ENCODE measurements around the gene CGB3.

Gene CGB3

DNA sequence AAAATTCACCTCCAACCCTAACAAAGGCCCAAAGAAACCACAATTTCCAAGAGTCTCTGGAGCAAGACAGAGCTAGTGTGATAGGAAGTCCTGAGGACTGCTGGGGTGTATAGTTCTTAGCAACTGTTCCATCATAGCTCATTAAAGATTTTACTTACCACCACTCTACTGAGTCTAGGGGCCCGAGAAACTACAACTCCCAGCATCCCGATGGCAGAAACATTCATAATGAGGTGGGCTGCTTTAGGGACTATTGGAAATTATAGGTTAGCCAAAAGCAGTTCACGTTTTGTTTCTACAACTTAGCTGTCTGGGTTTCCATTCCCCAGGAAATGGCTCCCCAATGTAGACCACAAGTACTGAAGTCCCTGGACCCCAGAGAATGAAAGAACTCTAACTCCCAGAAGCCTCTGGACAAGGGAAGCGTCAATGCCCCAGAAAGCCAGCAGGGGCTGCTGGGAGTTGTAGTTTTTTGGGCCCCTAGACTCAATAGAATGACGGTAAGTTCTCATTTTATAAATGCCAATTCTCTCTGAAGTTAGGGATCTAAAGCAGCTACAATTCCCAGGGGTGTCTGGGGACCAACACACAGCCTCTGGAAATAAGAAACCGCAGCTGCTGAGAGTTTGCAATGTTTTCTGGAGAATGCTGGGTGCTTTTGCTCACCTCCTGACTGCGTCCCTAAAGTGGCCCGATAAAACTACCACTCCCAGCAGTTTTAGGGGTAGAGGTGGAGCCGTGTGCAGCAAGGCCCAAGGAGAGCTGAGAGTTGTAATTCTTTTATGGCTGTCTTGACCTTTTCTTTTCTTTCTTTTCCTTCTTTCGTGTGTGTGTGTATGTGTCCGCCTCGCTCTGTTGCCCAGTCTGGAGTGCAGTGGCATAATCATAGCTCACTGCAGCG is 47.9 kb downstream of the CGB3 start:
- in situ Hi-C loops (cut with HindIII; ENCODE audit: low pct_ligation_motif_present, low sequenced_read_pairs) = no loop called here
- no peaks in the 10 kb centered on the region for H3K27me3 ChIP-seq (replicated peaks)
- TF ChIP-seq, protein P1, sequence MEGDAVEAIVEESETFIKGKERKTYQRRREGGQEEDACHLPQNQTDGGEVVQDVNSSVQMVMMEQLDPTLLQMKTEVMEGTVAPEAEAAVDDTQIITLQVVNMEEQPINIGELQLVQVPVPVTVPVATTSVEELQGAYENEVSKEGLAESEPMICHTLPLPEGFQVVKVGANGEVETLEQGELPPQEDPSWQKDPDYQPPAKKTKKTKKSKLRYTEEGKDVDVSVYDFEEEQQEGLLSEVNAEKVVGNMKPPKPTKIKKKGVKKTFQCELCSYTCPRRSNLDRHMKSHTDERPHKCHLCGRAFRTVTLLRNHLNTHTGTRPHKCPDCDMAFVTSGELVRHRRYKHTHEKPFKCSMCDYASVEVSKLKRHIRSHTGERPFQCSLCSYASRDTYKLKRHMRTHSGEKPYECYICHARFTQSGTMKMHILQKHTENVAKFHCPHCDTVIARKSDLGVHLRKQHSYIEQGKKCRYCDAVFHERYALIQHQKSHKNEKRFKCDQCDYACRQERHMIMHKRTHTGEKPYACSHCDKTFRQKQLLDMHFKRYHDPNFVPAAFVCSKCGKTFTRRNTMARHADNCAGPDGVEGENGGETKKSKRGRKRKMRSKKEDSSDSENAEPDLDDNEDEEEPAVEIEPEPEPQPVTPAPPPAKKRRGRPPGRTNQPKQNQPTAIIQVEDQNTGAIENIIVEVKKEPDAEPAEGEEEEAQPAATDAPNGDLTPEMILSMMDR (IDR thresholded peaks at IDR 0.05; ENCODE audit: low read depth, low read length, missing control alignments) = peak; percentile 20
- no peak overlapping the region for H3K4me3 ChIP-seq (ENCODE audit: low read depth, low read length)
- H3K27ac ChIP-seq = no peak overlapping the region
- peaks cover 25% of the 10 kb centered on the region for H3K36me3 ChIP-seq (replicated peaks)
- no peak for DNase-seq

Data from brain microvascular endothelial cell (primary cell).